ENCODE results near the gene TRPM3.

The TRPM3 gene

GRCh38 chr9:71121275-71122021 lies at the start of gene TRPM3:
TRPM3 (minus strand) TSS chr9:71121621; CDS start chr9:71121354, 267 bp downstream.
- DNase-seq (ENCODE audit: low read depth): no peak

GRCh38 chr9:71168418-71168817 lies 47.0 kb upstream of the TRPM3 start:
- DNase-seq (ENCODE audit: low read depth): no peak

- no peak for DNase-seq (ENCODE audit: low read depth)
Observed at GRCh38 chr9:71162126-71162525, 40.7 kb upstream of the TRPM3 start.

- DNase-seq (ENCODE audit: low read depth): no peak
Observed at GRCh38 chr9:71157731-71158130, 36.3 kb upstream of the TRPM3 start.

- DNase-seq (ENCODE audit: low read depth): no peak
Observed at GRCh38 chr9:71147368-71147767, 25.9 kb upstream of the TRPM3 start.

- DNase-seq (ENCODE audit: low read depth): no peak
Observed at GRCh38 chr9:71146511-71146910, 25.1 kb upstream of the TRPM3 start.

GRCh38 chr9:71145179-71145578 lies 23.8 kb upstream of the TRPM3 start:
- no peak for DNase-seq (ENCODE audit: low read depth)

GRCh38 chr9:71144495-71144894 lies 23.1 kb upstream of the TRPM3 start:
- no peak for DNase-seq (ENCODE audit: low read depth)

- no peak for DNase-seq (ENCODE audit: low read depth)
Observed at GRCh38 chr9:71136696-71137095, 15.3 kb upstream of the TRPM3 start.

- no peak for DNase-seq (ENCODE audit: low read depth)
Observed at GRCh38 chr9:71131145-71131544, 9.7 kb upstream of the TRPM3 start.

GRCh38 chr9:71130521-71130920 lies 9.1 kb upstream of the TRPM3 start:
- no peak for DNase-seq (ENCODE audit: low read depth)

GRCh38 chr9:71128796-71129195 lies 7.4 kb upstream of the TRPM3 start:
- DNase-seq (ENCODE audit: low read depth): no peak

- DNase-seq (ENCODE audit: low read depth): no peak
Observed at GRCh38 chr9:71127301-71127700, 5.9 kb upstream of the TRPM3 start.

GRCh38 chr9:71122421-71122820 lies 1.0 kb upstream of the TRPM3 start:
- no peak for DNase-seq (ENCODE audit: low read depth)

- no peak for DNase-seq (ENCODE audit: low read depth)
Observed at GRCh38 chr9:71122022-71122275, 528 bp upstream of the TRPM3 start.

- DNase-seq (ENCODE audit: low read depth): no peak
Observed at GRCh38 chr9:71120501-71121247, 747 bp downstream of the TRPM3 start.

- DNase-seq (ENCODE audit: low read depth): no peak
Observed at GRCh38 chr9:71119746-71120145, 1.7 kb downstream of the TRPM3 start.

GRCh38 chr9:71118324-71118723 lies 3.1 kb downstream of the TRPM3 start:
- no peak for DNase-seq (ENCODE audit: low read depth)

- DNase-seq (ENCODE audit: low read depth): no peak
Observed at GRCh38 chr9:71115448-71115975, 5.9 kb downstream of the TRPM3 start.

- DNase-seq (ENCODE audit: low read depth): no peak
Observed at GRCh38 chr9:71112866-71113265, 8.6 kb downstream of the TRPM3 start.

- DNase-seq (ENCODE audit: low read depth): no peak
Observed at GRCh38 chr9:71108937-71109336, 12.5 kb downstream of the TRPM3 start.

- DNase-seq (ENCODE audit: low read depth): no peak
Observed at GRCh38 chr9:71106992-71107391, 14.4 kb downstream of the TRPM3 start.

- DNase-seq (ENCODE audit: low read depth): no peak
Observed at GRCh38 chr9:71105192-71105591, 16.2 kb downstream of the TRPM3 start.

GRCh38 chr9:71098801-71099200 lies 22.6 kb downstream of the TRPM3 start:
- DNase-seq (ENCODE audit: low read depth): no peak
